Mesothelial cell of epicardium (in vitro differentiated cells): ENCODE results near the gene SND1. TPM values are rescaled to one million over a fixed set of nuclear protein-coding genes. Genes with fewer than 3 reads are reported as not detected.

Source experiments
- DNase-seq, 2 experiments: peaks; one replicate each; pipeline ENCODE4 v3.0.0; 2021; ENCODE audit warnings: low spot score in 2 of 2; ENCODE audit not compliant: unreplicated experiment in 2 of 2
- H3K27ac Mint-ChIP-seq: 2 replicates; pipeline ENCODE4 v1.8.0; 2021; ENCODE audit warnings: mixed read lengths
- H3K27me3 Mint-ChIP-seq: 2 replicates; pipeline ENCODE4 v1.8.0; 2021; ENCODE audit warnings: low read depth, mixed read lengths
- H3K36me3 Mint-ChIP-seq: 2 replicates; pipeline ENCODE4 v1.8.0; 2021; ENCODE audit warnings: mixed read lengths
- H3K4me1 Mint-ChIP-seq: 2 replicates; pipeline ENCODE4 v1.8.0; 2021; ENCODE audit warnings: mixed read lengths
- H3K4me3 Mint-ChIP-seq: 2 replicates; pipeline ENCODE4 v1.8.0; 2021; ENCODE audit warnings: mild to moderate bottlenecking, moderate library complexity, mixed read lengths
- H3K9me3 Mint-ChIP-seq: 2 replicates; pipeline ENCODE4 v1.8.0; 2021; ENCODE audit warnings: mixed read lengths
- total RNA-seq: library from RNA; stranded (reverse); gene quantifications from 3 replicates; pipeline ENCODE4 v1.2.1, GENCODE V29; 2021
- TF ChIP-seq, protein P1 (sequence below): fragments of 200-600 bp; sonication (generic); IDR thresholded peaks from one replicate; pipeline ENCODE4 v1.5.0; 2021; ENCODE audit warnings: antibody characterized with exemption; ENCODE audit not compliant: unreplicated experiment

SND1 gene
- total RNA-seq, 1 donor from 2014 or later: 211 TPM

DNA sequence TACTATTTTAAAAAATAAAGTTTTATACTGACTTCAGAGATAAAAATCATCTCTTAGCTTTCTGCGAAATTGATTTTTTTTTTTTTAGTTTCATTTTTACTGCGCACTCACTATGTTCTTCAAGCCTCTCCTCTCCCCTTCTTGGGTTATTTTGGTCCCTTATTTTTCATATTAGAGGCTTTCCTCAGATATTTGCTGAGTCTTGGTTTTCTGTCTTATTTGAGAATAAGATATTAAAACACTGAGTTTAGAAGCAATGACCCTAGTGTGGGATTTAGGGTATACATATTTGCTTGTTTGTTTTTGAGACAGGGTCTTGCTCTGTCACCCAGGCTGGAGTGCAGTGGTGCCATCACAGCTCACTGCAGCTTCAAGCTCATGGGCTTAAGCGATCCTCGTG is 59.9 kb downstream of the SND1 start:
- Mint-ChIP-seq H3K4me1 (no peaks in the 10 kb centered on the region), H3K4me3 (no peak overlapping the region), H3K27me3 (no peaks in the 10 kb centered on the region), H3K9me3 (peaks cover 26% of the 10 kb centered on the region), H3K27ac (no peak overlapping the region), H3K36me3 (peaks cover 66% of the 10 kb centered on the region)
- TF ChIP-seq, protein P1, sequence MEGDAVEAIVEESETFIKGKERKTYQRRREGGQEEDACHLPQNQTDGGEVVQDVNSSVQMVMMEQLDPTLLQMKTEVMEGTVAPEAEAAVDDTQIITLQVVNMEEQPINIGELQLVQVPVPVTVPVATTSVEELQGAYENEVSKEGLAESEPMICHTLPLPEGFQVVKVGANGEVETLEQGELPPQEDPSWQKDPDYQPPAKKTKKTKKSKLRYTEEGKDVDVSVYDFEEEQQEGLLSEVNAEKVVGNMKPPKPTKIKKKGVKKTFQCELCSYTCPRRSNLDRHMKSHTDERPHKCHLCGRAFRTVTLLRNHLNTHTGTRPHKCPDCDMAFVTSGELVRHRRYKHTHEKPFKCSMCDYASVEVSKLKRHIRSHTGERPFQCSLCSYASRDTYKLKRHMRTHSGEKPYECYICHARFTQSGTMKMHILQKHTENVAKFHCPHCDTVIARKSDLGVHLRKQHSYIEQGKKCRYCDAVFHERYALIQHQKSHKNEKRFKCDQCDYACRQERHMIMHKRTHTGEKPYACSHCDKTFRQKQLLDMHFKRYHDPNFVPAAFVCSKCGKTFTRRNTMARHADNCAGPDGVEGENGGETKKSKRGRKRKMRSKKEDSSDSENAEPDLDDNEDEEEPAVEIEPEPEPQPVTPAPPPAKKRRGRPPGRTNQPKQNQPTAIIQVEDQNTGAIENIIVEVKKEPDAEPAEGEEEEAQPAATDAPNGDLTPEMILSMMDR: no peak
- DNase-seq: no peak

DNA sequence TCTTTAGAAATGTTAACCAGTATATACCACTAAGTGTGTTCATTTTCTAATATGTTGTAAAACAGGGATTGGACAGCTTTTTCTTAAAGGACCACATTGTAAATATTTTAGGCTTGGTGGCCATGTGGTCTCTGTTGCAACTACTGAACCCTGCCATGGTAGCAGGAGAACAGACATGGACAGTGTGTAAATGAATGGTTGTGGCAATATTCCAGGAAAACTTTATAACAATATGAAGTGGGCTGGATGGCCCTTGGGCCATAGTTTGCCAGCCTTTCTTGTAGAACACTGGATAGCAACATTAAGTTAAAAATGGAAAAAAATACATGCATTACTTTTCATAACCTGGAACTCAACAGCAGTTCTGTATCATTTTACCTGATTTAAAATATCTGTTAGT is 61.0 kb downstream of the SND1 start:
- no peak overlapping the region for H3K4me3 Mint-ChIP-seq
- H3K27ac Mint-ChIP-seq: no peak overlapping the region
- H3K36me3 Mint-ChIP-seq: peaks cover 66% of the 10 kb centered on the region
- TF ChIP-seq, protein P1: no peak
- H3K9me3 Mint-ChIP-seq: peaks cover 26% of the 10 kb centered on the region
- no peaks in the 10 kb centered on the region for H3K4me1 Mint-ChIP-seq
- no peaks in the 10 kb centered on the region for H3K27me3 Mint-ChIP-seq
- DNase-seq: no peak

DNA sequence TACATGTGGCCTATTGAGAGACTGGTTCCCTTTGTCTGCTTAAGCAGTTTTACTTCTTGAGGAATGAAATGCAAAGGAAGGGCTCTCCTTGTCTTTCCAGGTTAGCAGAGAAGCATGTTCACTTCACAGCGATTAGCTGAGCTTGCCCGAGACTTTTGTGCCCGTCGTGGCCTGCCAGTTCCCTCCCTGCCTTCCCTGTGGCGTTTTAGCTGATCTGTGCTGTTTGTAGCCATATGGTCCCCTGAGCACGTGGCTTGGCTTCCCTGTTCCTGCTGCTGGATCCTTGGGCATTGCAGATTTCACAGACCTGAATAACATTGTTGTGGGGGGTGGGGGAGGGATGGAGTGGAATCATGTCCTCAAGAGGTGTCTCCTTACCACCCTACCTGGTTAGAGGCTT is 61.8 kb downstream of the SND1 start:
- peaks cover 67% of the 10 kb centered on the region for H3K36me3 Mint-ChIP-seq
- H3K4me1 Mint-ChIP-seq: no peaks in the 10 kb centered on the region
- no peak for DNase-seq
- no peak overlapping the region for H3K4me3 Mint-ChIP-seq
- peaks cover 26% of the 10 kb centered on the region for H3K9me3 Mint-ChIP-seq
- no peaks in the 10 kb centered on the region for H3K27me3 Mint-ChIP-seq
- TF ChIP-seq, protein P1: no peak
- H3K27ac Mint-ChIP-seq: no peak overlapping the region

DNA sequence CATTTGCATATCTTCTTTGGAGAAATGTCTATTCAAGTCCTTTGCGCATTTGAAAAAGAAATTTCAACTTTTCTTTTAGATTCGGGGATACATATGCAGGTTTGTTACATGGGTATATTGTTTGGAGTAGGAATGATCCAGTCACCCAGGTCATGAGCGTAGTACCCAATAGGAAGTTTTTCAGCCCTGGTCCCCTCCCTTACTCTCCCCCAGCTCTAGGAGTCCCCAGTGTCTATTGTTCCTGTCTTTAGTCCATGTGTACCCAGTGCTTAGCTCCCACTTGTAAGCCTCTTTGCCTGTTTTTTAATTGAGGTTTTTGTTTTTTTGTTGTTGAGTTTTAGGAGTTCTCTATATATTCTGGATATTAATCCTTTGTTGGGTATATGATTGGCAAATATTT is 63.3 kb downstream of the SND1 start:
- Mint-ChIP-seq H3K9me3 (peaks cover 26% of the 10 kb centered on the region), H3K4me1 (no peaks in the 10 kb centered on the region), H3K27me3 (no peaks in the 10 kb centered on the region), H3K27ac (no peak overlapping the region), H3K36me3 (peaks cover 56% of the 10 kb centered on the region), H3K4me3 (no peak overlapping the region)
- no peak for DNase-seq
- TF ChIP-seq, protein P1: no peak

DNA sequence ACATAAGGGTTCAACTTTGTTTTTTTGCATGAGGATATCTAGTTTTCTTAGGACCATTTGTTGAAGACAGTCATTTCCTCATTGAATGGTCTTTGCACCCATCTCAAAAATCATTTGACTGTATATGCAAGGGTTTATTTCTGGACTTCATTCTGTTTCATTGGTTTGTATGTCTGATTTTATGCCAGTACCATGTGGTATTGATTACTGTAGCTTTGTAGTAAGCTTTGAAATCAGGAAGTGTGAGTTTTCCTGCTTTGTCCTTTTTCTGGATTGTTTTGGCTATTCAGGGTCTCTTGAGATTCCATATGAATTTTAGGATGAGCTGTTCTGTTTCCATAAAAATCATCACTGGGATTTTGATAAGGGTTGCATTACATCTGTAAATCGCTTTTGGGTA is 63.9 kb downstream of the SND1 start:
- Mint-ChIP-seq H3K4me1 (no peaks in the 10 kb centered on the region), H3K9me3 (peaks cover 21% of the 10 kb centered on the region), H3K36me3 (peaks cover 51% of the 10 kb centered on the region), H3K4me3 (no peak overlapping the region), H3K27ac (no peak overlapping the region), H3K27me3 (no peaks in the 10 kb centered on the region)
- DNase-seq: no peak
- TF ChIP-seq, protein P1: no peak
